Endothelial cell (in vitro differentiated cells): Measurements from ENCODE around the gene RGL1. TPM values are rescaled to one million over a fixed set of nuclear protein-coding genes. Genes with fewer than 3 reads are reported as not detected.
A peak's percentile ranks its signal among the peaks of the same experiment; 100 is the strongest.

ENCODE experiments used
- DNase-seq: peaks from one replicate; pipeline ENCODE4 v3.0.0; 2021; ENCODE audit warnings: low spot score
- H3K27ac Mint-ChIP-seq: one replicate; pipeline ENCODE4 v1.8.0; 2021; ENCODE audit warnings: mixed read lengths, inconsistent platforms; ENCODE audit not compliant: unreplicated experiment
- H3K27me3 Mint-ChIP-seq: one replicate; pipeline ENCODE4 v1.8.0; 2021; ENCODE audit warnings: mild to moderate bottlenecking, moderate library complexity, mixed read lengths, inconsistent platforms; ENCODE audit not compliant: unreplicated experiment
- H3K36me3 Mint-ChIP-seq: one replicate; pipeline ENCODE4 v1.8.0; 2021; ENCODE audit warnings: mild to moderate bottlenecking, low read depth, mixed read lengths, inconsistent platforms; ENCODE audit not compliant: unreplicated experiment
- H3K4me1 Mint-ChIP-seq: one replicate; pipeline ENCODE4 v1.8.0; 2021; ENCODE audit warnings: mild to moderate bottlenecking, mixed read lengths, inconsistent platforms; ENCODE audit not compliant: unreplicated experiment
- H3K4me3 Mint-ChIP-seq: one replicate; pipeline ENCODE4 v1.8.0; 2021; ENCODE audit warnings: mild to moderate bottlenecking, mixed read lengths, inconsistent platforms; ENCODE audit not compliant: unreplicated experiment
- H3K9me3 Mint-ChIP-seq: one replicate; pipeline ENCODE4 v1.8.0; 2021; ENCODE audit warnings: mixed read lengths, inconsistent platforms; ENCODE audit not compliant: unreplicated experiment
- CTCF ChIP-seq: fragments of 200-600 bp; sonication (generic); IDR thresholded peaks from one replicate; pipeline ENCODE4 v1.5.0; 2021; ENCODE audit warnings: antibody characterized with exemption; ENCODE audit not compliant: unreplicated experiment
- total RNA-seq: library from RNA; stranded (reverse); fragmentation: NEBNext Ultra II Directional; extraction: Animal tissue kit (Norgen Biotek cat#: 25700); gene quantifications from one replicate; pipeline ENCODE4 v1.2.1, GENCODE V29; 2021; ENCODE audit not compliant: unreplicated experiment

Gene RGL1
- total RNA-seq, 1 donor from 2014 or later, result 60.7 TPM

DNA sequence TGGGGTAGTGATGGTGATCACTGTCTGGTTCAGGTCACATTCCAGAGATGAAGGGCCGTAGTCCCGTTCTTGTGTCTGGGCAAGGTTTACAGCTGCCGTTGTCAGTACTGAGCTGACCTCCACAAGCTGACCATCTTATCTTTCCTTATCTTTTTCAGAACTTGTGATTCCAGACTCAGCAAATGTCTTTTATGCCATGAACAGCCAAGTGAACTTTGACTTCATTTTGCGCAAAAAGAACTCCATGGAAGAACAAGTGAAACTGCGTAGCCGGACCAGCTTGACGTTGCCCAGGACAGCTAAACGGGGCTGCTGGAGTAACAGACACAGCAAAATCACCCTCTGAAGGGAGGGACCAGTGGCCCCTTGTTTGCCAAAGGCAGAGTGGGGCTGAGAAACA is 121.0 kb downstream of the RGL1 start:
- Mint-ChIP-seq H3K4me3 (peak overlapping the region; percentile 12), H3K27ac (no peak overlapping the region), H3K9me3 (no peaks in the 10 kb centered on the region), H3K4me1 (peaks cover 9% of the 10 kb centered on the region), H3K27me3 (peaks cover 2% of the 10 kb centered on the region), H3K36me3 (peaks cover 23% of the 10 kb centered on the region)
- DNase-seq, result no peak
- TF ChIP-seq CTCF, result no peak

- H3K36me3 Mint-ChIP-seq, result peaks cover 17% of the 10 kb centered on the region
- H3K27ac Mint-ChIP-seq, result peak overlapping the region; percentile 36
- no peak for TF ChIP-seq CTCF
- H3K9me3 Mint-ChIP-seq, result no peaks in the 10 kb centered on the region
- no peak for DNase-seq
- H3K27me3 Mint-ChIP-seq, result peaks cover 1% of the 10 kb centered on the region
- H3K4me1 Mint-ChIP-seq, result peaks cover 9% of the 10 kb centered on the region
- no peak overlapping the region for H3K4me3 Mint-ChIP-seq
These were observed 122.1 kb downstream of the RGL1 start for GRCh38 chr1:183926983-183927382.

- TF ChIP-seq CTCF, result no peak
- Mint-ChIP-seq H3K4me3 (no peak overlapping the region), H3K27ac (no peak overlapping the region), H3K36me3 (peaks cover 3% of the 10 kb centered on the region), H3K9me3 (no peaks in the 10 kb centered on the region), H3K27me3 (peaks cover 6% of the 10 kb centered on the region), H3K4me1 (peaks cover 9% of the 10 kb centered on the region)
- no peak for DNase-seq
These were observed 126.8 kb downstream of the RGL1 start for GRCh38 chr1:183931646-183932271.

DNA sequence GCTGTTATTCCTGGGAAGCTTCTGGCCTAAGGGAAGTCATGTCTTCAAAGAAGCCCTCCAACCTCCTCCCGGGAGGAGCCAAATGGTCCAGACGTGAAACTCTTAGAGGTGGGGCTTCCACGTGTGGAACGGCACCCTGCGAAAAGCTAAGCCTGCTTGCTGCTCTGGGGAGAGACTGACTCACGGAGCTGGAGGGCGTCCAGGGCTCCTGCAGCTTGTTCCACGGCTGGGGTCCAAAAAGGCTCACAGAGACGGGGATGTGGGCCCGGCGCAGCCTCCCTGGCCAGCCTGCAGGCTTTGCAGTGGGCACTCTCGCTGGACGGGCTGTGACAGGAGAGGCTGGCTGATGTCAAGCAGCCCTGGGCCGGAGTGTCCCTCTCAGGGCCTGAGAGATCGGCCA is 127.5 kb downstream of the RGL1 start:
- H3K27ac Mint-ChIP-seq, result no peak overlapping the region
- DNase-seq, result no peak
- peaks cover 5% of the 10 kb centered on the region for H3K4me1 Mint-ChIP-seq
- no peak overlapping the region for H3K4me3 Mint-ChIP-seq
- H3K27me3 Mint-ChIP-seq, result peaks cover 6% of the 10 kb centered on the region
- no peak for TF ChIP-seq CTCF
- H3K36me3 Mint-ChIP-seq, result peaks cover 3% of the 10 kb centered on the region
- no peaks in the 10 kb centered on the region for H3K9me3 Mint-ChIP-seq

GRCh38 chr1:183933528-183934179 is 128.7 kb downstream of the RGL1 start:
- Mint-ChIP-seq H3K27me3 (peaks cover 6% of the 10 kb centered on the region), H3K4me3 (no peak overlapping the region), H3K27ac (no peak overlapping the region), H3K36me3 (peaks cover 3% of the 10 kb centered on the region), H3K4me1 (no peaks in the 10 kb centered on the region), H3K9me3 (no peaks in the 10 kb centered on the region)
- TF ChIP-seq CTCF, result no peak
- DNase-seq, result no peak
